Stimulated activated CD8-positive, alpha-beta memory T cell treated with anti-CD3 and anti-CD28 coated beads, Interleukin-2, amount 100 ng/mL, for 1 hour (primary cell): ENCODE measurements around the gene PHF21B.

Experiments used
- DNase-seq, 2 donors: peaks; one replicate each; pipeline ENCODE4 v3.0.0-alpha.2; 2020; ENCODE audit warnings: low read depth in 2 of 2

PHF21B gene

GRCh38 chr22:44845796-44846720, 163.7 kb downstream of the PHF21B start:
- DNase-seq, result no peak

- no peak for DNase-seq
Observed at GRCh38 chr22:44845191-44845590, 164.6 kb downstream of the PHF21B start.

- DNase-seq, result no peak
Observed at GRCh38 chr22:44842417-44842816, 167.4 kb downstream of the PHF21B start.

- DNase-seq, result no peak
Observed at GRCh38 chr22:44840611-44841322, 169.0 kb downstream of the PHF21B start.

GRCh38 chr22:44839721-44840120, 170.1 kb downstream of the PHF21B start:
- DNase-seq, result no peak

GRCh38 chr22:44839061-44839460, 170.7 kb downstream of the PHF21B start:
- DNase-seq, result no peak

GRCh38 chr22:44838316-44839016, 171.3 kb downstream of the PHF21B start:
- DNase-seq, result no peak

- no peak for DNase-seq
Observed at GRCh38 chr22:44837481-44837880, 172.3 kb downstream of the PHF21B start.

GRCh38 chr22:44834065-44834464, 175.7 kb downstream of the PHF21B start:
- DNase-seq, result no peak

GRCh38 chr22:44831885-44832284, 177.9 kb downstream of the PHF21B start:
- DNase-seq, result no peak
